Activated T-helper 9 cell treated with anti-CD3 and anti-CD28 coated beads, Interleukin-2, amount 50 U/mL, for 16 hours (primary cell): ENCODE measurements around the gene CSMD2.

Experiments used
- DNase-seq: peaks from one replicate; pipeline ENCODE4 v3.0.0-alpha.2; 2020; ENCODE audit warnings: low read depth

The CSMD2 gene

GRCh38 chr1:33743221-33743998 lies 421.6 kb downstream of the CSMD2 start:
- DNase-seq, result no peak

DNA sequence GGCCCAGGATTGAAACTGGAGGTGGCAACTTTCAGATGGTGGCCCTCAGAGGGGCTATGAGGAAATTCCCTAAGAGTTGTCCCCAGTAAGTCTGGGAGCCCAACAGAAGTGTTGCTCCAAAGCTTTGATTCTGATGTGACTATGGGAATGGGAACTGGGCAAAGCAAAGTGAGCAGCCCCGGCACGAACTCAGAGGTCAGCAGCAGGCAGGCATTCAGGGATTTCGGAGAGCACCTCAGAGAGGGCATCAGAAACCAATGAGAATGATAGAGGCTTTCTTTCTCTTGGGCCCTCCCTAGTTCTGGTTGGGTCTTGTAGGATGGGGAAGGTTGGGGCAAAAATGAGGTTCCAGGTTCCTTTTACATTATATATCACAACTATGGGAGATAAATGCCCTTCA lies 422.4 kb downstream of the CSMD2 start:
- DNase-seq, result no peak

DNA sequence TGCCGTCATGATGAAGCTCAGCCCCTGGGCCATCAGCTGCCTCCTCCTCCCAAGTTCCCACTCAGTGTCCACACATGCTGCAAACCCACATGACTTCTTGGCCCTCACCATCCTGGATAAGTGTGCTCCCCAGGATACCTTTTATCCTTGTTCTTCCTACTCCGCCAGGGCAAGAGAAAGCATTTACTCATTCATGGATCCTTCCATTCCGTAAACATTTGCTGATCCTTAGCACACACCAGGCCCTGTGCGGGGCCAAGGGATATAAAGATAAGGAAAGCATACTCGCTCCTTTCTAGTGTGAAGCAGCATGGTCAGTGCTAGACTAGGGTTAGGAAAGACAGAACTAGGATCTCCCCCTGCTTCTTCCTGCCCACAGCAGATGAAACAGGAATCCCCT lies 423.3 kb downstream of the CSMD2 start:
- DNase-seq, result no peak

GRCh38 chr1:33740040-33740744 lies 424.8 kb downstream of the CSMD2 start:
- DNase-seq, result no peak

DNA sequence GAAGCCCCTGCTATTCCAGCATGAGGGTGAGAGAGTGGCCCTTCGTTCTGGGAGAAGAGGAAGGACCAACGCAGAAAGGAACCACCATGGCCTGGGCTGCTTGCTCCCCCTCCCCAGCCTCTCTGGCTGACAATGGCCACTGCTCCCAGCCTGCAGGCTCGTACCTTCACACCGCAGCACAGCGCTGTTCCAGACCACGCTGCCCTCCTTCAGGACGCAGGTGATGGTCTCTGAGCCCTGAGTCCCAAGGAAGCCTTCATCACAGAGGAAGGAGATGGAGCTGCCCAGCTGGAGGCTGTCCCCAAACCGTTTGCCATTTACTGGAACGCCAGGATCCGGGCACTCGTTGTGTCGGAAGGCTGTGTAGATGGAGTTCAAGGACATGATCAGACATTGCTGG lies 426.1 kb downstream of the CSMD2 start:
- no peak for DNase-seq

GRCh38 chr1:33738536-33738935 lies 426.5 kb downstream of the CSMD2 start:
- DNase-seq, result no peak

- DNase-seq, result no peak
Observed at GRCh38 chr1:33736496-33736895, 428.5 kb downstream of the CSMD2 start.

GRCh38 chr1:33735624-33736023 lies 429.4 kb downstream of the CSMD2 start:
- DNase-seq, result no peak

DNA sequence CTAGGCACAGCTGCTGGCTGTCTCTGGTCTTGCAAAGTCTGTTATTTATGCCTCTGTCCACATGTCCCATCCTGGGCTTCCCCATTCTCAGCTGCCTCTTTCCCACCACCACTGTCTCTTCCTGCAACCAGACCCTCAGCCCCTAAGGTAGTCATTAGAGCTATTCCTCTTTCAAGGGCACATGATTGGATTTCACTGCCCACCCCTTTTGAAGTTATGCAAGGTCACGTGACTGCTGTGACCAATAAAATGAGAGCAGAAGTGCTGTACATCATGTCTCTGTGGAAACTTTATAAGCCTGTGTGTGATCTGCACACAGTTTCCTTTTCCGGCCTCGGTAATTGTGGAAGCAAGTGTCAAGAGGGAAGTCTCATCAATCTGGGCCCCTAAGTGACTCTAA lies 437.7 kb downstream of the CSMD2 start:
- no peak for DNase-seq

GRCh38 chr1:33726274-33726804 lies 438.7 kb downstream of the CSMD2 start:
- no peak for DNase-seq

- no peak for DNase-seq
Observed at GRCh38 chr1:33725556-33726160, 439.4 kb downstream of the CSMD2 start.

GRCh38 chr1:33725037-33725436 lies 440.0 kb downstream of the CSMD2 start:
- DNase-seq, result no peak

DNA sequence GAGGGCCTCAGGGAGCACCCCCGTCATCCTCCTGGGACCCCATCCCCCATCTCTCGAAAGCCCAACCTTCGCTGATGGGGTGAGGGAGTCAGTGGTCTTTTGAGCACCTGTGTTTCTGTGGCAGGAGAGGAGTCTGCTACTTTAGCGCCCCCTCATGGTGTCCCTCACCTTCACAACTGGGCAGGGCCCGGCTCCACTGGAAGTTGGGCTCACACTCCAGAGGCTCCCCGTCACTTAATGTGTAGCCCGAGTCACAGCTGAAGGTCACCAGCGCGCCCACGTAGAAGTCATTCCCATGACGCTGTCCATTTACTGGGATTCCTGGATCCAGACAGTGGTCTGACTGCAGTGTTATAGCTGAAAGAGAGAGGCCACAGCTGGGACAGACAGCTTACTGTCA lies 440.7 kb downstream of the CSMD2 start:
- DNase-seq, result no peak

- no peak for DNase-seq
Observed at GRCh38 chr1:33723251-33723650, 441.8 kb downstream of the CSMD2 start.

- DNase-seq, result no peak
Observed at GRCh38 chr1:33721301-33721815, 443.7 kb downstream of the CSMD2 start.

GRCh38 chr1:33719771-33720670 lies 445.0 kb downstream of the CSMD2 start:
- no peak for DNase-seq

DNA sequence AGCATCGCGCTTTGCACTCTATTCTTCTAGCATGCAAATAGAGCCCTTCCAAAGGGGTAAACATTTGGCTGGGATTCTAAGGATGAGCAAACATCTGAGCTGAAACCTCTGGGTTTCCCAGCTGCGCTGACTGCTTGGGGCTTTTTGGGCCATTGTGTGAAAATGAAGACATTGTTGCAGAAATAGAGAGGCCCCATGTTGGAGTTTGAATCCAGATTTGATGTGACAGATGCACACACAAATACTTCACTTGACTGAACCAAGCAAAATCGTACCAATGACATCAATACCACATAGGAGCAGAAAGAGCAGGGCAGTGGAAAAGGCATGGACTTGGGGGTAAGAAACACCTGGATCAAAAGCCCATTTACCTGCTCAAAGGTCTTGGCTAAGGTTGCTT lies 445.7 kb downstream of the CSMD2 start:
- DNase-seq, result no peak

DNA sequence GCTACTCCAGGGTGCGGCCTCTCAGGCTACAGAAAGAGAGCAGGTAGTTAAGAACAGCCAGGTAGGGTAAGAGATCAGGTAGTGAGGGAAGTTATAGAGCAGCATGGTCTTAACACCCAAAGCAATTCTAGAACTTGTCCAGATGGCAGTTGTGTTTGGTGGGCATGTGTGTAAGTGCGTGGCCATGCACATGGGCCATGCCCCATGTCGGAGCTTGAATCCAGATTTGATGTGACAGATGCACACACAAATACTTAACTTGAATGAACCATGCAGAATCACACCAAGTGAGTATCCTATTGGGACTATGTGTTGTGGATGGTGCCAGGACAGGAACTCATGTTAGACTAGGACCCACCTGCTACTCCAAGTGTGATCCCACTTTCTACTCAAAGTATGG lies 446.8 kb downstream of the CSMD2 start:
- no peak for DNase-seq

- DNase-seq, result no peak
Observed at GRCh38 chr1:33716976-33717688, 447.9 kb downstream of the CSMD2 start.

- no peak for DNase-seq
Observed at GRCh38 chr1:33715195-33715811, 449.7 kb downstream of the CSMD2 start.

DNA sequence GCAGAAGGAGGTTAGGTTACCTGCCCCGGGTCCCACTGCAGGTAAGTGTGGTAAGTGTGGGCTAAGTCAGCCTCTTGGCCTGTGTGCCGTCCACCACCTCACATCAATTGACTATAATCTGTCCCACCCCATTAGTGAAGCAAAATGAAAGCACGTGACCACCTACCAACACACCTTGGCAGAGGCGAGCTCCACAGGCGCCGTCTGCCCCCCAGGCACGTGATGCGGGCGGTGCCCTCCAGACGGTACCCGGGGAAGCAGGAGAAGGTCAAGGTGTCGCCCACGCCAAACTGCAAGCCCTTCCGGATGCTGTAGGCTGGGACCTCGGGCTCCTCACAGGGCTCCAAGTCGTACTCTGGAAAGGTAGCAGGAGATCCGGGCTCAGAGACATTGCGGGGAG lies 450.6 kb downstream of the CSMD2 start:
- no peak for DNase-seq
